OCI-LY1 (cell line): ENCODE results near the gene CORO1C.

ENCODE experiments used
- H2AFZ ChIP-seq: fragments of 200-600 bp; sonication (generic), shearing (Covaris generic); 2 replicates; pipeline ENCODE4 v1.6.0; 2014; ENCODE audit warnings: antibody characterized with exemption, mild to moderate bottlenecking, low read length
- H3F3A ChIP-seq: fragments of 200-600 bp; sonication (generic), shearing (Covaris generic); 2 replicates; pipeline ENCODE4 v1.6.0; 2014; ENCODE audit warnings: mild to moderate bottlenecking, antibody characterized with exemption, low read length, moderate library complexity; ENCODE audit not compliant: insufficient read depth
- H3K27ac ChIP-seq: fragments of 200-600 bp; sonication (generic); 2 replicates; pipeline ENCODE4 v1.5.1; 2014; ENCODE audit warnings: low read length, mixed run types, mild to moderate bottlenecking, low read depth; ENCODE audit not compliant: poor library complexity, severe bottlenecking
- H3K27me3 ChIP-seq: fragments of 200-600 bp; sonication (generic); 2 replicates; pipeline ENCODE4 v1.6.0; 2014; ENCODE audit warnings: antibody characterized with exemption, mild to moderate bottlenecking, low read length, moderate library complexity; ENCODE audit not compliant: insufficient read depth
- H3K36me3 ChIP-seq: fragments of 200-600 bp; sonication (generic); 2 replicates; pipeline ENCODE4 v1.6.1; 2014; ENCODE audit warnings: mild to moderate bottlenecking, antibody characterized with exemption, low read length, moderate library complexity, mixed read lengths; ENCODE audit not compliant: insufficient read depth
- H3K4me1 ChIP-seq: fragments of 200-600 bp; sonication (generic); 2 replicates; pipeline ENCODE4 v1.5.1; 2014; ENCODE audit warnings: mild to moderate bottlenecking, low read length, moderate library complexity; ENCODE audit not compliant: insufficient read depth, severe bottlenecking
- H3K4me2 ChIP-seq: fragments of 200-600 bp; sonication (generic), shearing (Covaris generic); 2 replicates; pipeline ENCODE4 v1.6.1; 2014; ENCODE audit warnings: low read length
- H3K4me3 ChIP-seq: fragments of 200-600 bp; sonication (generic); 2 replicates; pipeline ENCODE4 v1.5.1; 2014; ENCODE audit warnings: low read length, low read depth, mild to moderate bottlenecking, mixed read lengths; ENCODE audit not compliant: poor library complexity, severe bottlenecking
- H3K79me2 ChIP-seq: fragments of 200-600 bp; shearing (Covaris generic); 2 replicates; pipeline ENCODE4 v1.6.1; 2016; ENCODE audit warnings: mixed run types, low read length, mixed read lengths; ENCODE audit not compliant: insufficient read depth
- H3K9ac ChIP-seq: fragments of 200-600 bp; sonication (generic), shearing (Covaris generic); 2 replicates; pipeline ENCODE4 v1.6.1; 2014; ENCODE audit warnings: mild to moderate bottlenecking, low read length, mixed read lengths
- H3K9me2 ChIP-seq: fragments of 200-600 bp; sonication (generic), shearing (Covaris generic); 2 replicates; pipeline ENCODE4 v1.6.1; 2014; ENCODE audit warnings: low read depth, mild to moderate bottlenecking, low read length, mixed read lengths
- H3K9me3 ChIP-seq: fragments of 200-600 bp; shearing (Covaris generic); 2 replicates; pipeline ENCODE4 v1.6.1; 2014; ENCODE audit warnings: low read length, mixed read lengths
- H4K20me1 ChIP-seq: fragments of 200-600 bp; sonication (generic), shearing (Covaris generic); 2 replicates; pipeline ENCODE4 v1.6.0; 2016; ENCODE audit warnings: mild to moderate bottlenecking, low read length; ENCODE audit not compliant: insufficient read depth
- EZH2 ChIP-seq: fragments of 200-600 bp; sonication (generic), shearing (Covaris generic); IDR thresholded peaks from 2 replicates; pipeline ENCODE4 v1.8.0; 2017; ENCODE audit warnings: borderline replicate concordance, mixed run types, mild to moderate bottlenecking, antibody characterized with exemption, low read length, moderate library complexity, mixed read lengths
- TF ChIP-seq, protein P1 (sequence below): fragments of 200-600 bp; sonication (generic), shearing (Covaris generic); IDR thresholded peaks from 2 replicates; pipeline ENCODE4 v1.5.1; 2017; ENCODE audit warnings: mild to moderate bottlenecking, antibody characterized with exemption, low read length, moderate library complexity, mixed read lengths

CORO1C gene

DNA sequence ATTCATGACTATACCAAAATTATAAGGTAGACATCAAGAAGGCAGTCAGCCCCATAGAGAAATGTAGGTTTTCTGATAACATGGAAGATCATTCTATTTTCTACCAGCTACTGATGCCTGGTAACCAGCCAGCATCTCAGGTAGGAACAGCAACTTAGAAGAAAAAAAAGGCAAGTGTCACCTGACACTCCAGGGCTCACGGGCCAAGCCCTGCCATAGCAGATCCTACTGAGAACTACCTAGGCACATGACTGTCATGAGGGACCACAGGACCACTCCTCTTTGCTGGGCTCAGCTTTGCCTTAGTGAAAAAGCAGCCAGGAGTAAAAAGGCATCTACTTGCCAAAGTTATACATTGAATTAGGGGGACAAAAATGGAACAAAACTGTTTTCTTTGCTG, 33.4 kb downstream of the CORO1C start:
- Histone ChIP-seq H3K27ac (no peak overlapping the region), H3K4me3 (no peak overlapping the region), H3K79me2 (no peaks in the 10 kb centered on the region), H3K36me3 (peaks cover 13% of the 10 kb centered on the region; the same call in 1 of the 2 replicates), H3K9ac (no peak overlapping the region), H3K4me1 (no peaks in the 10 kb centered on the region), H3K9me3 (no peaks in the 10 kb centered on the region), H4K20me1 (no peaks in the 10 kb centered on the region), H3K4me2 (no peak overlapping the region), H3F3A (no peaks in the 10 kb centered on the region), H3K27me3 (no peaks in the 10 kb centered on the region), H3K9me2 (no peaks in the 10 kb centered on the region), H2AFZ (no peak overlapping the region)
- no peak for TF ChIP-seq EZH2
- TF ChIP-seq, protein P1, sequence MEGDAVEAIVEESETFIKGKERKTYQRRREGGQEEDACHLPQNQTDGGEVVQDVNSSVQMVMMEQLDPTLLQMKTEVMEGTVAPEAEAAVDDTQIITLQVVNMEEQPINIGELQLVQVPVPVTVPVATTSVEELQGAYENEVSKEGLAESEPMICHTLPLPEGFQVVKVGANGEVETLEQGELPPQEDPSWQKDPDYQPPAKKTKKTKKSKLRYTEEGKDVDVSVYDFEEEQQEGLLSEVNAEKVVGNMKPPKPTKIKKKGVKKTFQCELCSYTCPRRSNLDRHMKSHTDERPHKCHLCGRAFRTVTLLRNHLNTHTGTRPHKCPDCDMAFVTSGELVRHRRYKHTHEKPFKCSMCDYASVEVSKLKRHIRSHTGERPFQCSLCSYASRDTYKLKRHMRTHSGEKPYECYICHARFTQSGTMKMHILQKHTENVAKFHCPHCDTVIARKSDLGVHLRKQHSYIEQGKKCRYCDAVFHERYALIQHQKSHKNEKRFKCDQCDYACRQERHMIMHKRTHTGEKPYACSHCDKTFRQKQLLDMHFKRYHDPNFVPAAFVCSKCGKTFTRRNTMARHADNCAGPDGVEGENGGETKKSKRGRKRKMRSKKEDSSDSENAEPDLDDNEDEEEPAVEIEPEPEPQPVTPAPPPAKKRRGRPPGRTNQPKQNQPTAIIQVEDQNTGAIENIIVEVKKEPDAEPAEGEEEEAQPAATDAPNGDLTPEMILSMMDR: no peak

- Histone ChIP-seq H3K9me3 (no peaks in the 10 kb centered on the region), H3K9me2 (no peaks in the 10 kb centered on the region), H3K79me2 (no peaks in the 10 kb centered on the region), H3K4me1 (peaks cover 7% of the 10 kb centered on the region), H3K4me3 (no peak overlapping the region), H4K20me1 (no peaks in the 10 kb centered on the region), H3K27ac (no peak overlapping the region), H3K9ac (no peak overlapping the region), H3F3A (no peaks in the 10 kb centered on the region), H3K27me3 (no peaks in the 10 kb centered on the region), H3K36me3 (peaks cover 13% of the 10 kb centered on the region; the same call in 1 of the 2 replicates), H2AFZ (no peak overlapping the region), H3K4me2 (no peak overlapping the region)
- no peak for TF ChIP-seq EZH2
- TF ChIP-seq, protein P1: no peak
These were observed 34.4 kb downstream of the CORO1C start for GRCh38 chr12:108696996-108697290.

DNA sequence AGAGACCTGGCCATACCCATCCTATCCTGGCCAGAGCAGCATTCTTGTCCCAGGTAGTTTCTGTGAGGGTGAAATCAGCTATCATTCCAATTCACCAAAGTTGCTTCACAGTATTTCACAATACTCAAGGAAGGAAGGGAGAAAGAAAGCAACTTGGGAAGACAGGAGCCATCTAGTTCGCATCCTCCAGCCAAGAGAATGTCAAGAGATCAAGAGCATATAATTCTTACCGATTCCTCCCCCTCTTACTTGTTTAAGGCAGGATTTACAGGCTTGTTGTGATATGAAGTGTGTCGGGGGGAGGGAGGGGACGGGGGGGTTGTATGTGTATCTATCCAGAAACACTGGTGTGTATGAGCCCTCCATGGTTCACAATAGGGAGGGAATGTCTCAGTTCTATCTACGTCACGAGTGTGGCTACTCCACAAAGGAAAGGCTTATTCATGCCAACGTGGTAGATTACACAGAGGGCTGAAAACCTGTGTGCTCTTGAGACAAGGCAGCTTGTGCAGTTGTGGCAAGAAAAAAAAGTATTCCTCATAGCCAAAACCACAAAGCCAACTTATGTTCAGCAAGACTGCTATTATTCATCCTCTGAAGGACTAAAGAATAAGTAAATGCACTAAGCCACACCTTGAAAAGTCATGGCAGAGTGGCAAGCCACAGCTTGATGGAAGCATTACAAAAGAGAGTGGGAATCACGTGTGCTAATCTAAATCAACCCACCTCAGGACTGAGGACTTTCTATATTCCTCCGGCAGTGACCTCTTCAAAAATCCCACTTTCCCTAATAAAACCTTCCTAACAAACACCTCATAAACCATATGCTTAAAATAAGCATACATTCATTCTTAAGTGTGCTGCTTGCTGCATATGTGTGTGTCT, 35.0 kb downstream of the CORO1C start:
- Histone ChIP-seq H3K4me2 (no peak overlapping the region), H3F3A (no peaks in the 10 kb centered on the region), H3K36me3 (peaks cover 13% of the 10 kb centered on the region; the same call in 1 of the 2 replicates), H3K9me3 (no peaks in the 10 kb centered on the region), H3K9me2 (no peaks in the 10 kb centered on the region), H3K27me3 (no peaks in the 10 kb centered on the region), H3K4me3 (no peak overlapping the region), H3K9ac (no peak overlapping the region), H2AFZ (no peak overlapping the region), H3K79me2 (no peaks in the 10 kb centered on the region), H3K4me1 (peaks cover 13% of the 10 kb centered on the region), H4K20me1 (no peaks in the 10 kb centered on the region), H3K27ac (no peak overlapping the region)
- TF ChIP-seq, protein P1: no peak
- TF ChIP-seq EZH2: no peak
